GM23248 (cell line): ENCODE measurements around the gene NRP2.

Experiments
- EZH2 ChIP-seq: fragments of 200-600 bp; sonication (generic); IDR thresholded peaks from 2 replicates; pipeline ENCODE4 v1.6.1; 2018; ENCODE audit warnings: antibody characterized with exemption, mild to moderate bottlenecking; ENCODE audit not compliant: insufficient read depth, poor library complexity, severe bottlenecking
- EZH2phosphoT487 ChIP-seq: fragments of 200-600 bp; sonication (generic); IDR thresholded peaks from 2 replicates; pipeline ENCODE4 v1.6.1; 2018; ENCODE audit warnings: antibody characterized with exemption, moderate library complexity, mild to moderate bottlenecking, low read depth; ENCODE audit not compliant: insufficient read depth

GRCh38 chr2:205723179-205723578 is 40.9 kb downstream of the NRP2 start:
- no peak for TF ChIP-seq EZH2
- no peak for TF ChIP-seq EZH2phosphoT487
